Loucy (cell line): ENCODE data around the gene ATAD5.
"Not testable (repeated sequence)": the region's sequence is repeated elsewhere in the genome, so short reads cannot be mapped to it uniquely, and the experiment has no call there.

Experiments used
- CTCF ChIP-seq: fragments of 200-600 bp; sonication (generic); conservative IDR thresholded peaks from 2 replicates; pipeline ENCODE4 v1.5.1; 2014; ENCODE audit warnings: mild to moderate bottlenecking, antibody characterized with exemption, low read length
- EZH2phosphoT487 ChIP-seq: fragments of 200-600 bp; IDR thresholded peaks from 2 replicates; pipeline ENCODE4 v1.6.1; 2018; ENCODE audit warnings: antibody characterized with exemption, mild to moderate bottlenecking, moderate library complexity, borderline replicate concordance

GRCh38 chr17:30910151-30910550, 78.4 kb downstream of the ATAD5 start:
- TF ChIP-seq CTCF, EZH2phosphoT487: not testable (repeated sequence)
